Measurements from ENCODE around the gene JPH2.

GRCh38 chr20:44131704-44132103 lies 55.3 kb downstream of the JPH2 start:
- TF ChIP-seq CTCF (IDR thresholded peaks at IDR 0.05; ENCODE audit: borderline replicate concordance, extremely low read depth, low read length, poor library complexity, severe bottlenecking) (no peak), EZH2 (IDR thresholded peaks at IDR 0.05; ENCODE audit: borderline replicate concordance, low read depth, low read length, severe bottlenecking) (no peak)
